Measurements from ENCODE around the gene BOC.

The BOC gene

GRCh38 chr3:113295463-113295862, 84.1 kb downstream of the BOC start:
- DNase-seq, result no peak

- DNase-seq, result no peak
These were observed 85.9 kb downstream of the BOC start for GRCh38 chr3:113297287-113297686.

- DNase-seq, result no peak
These were observed 86.5 kb downstream of the BOC start for GRCh38 chr3:113297841-113298240.

- DNase-seq, result no peak
These were observed 89.2 kb downstream of the BOC start for GRCh38 chr3:113300596-113300995.

GRCh38 chr3:113304102-113304501, 92.7 kb downstream of the BOC start:
- no peak for DNase-seq

GRCh38 chr3:113304856-113305540, 93.6 kb downstream of the BOC start:
- no peak for DNase-seq

GRCh38 chr3:113310960-113311359, 99.6 kb downstream of the BOC start:
- DNase-seq, result no peak

- no peak for DNase-seq
These were observed 101.1 kb downstream of the BOC start for GRCh38 chr3:113312416-113312815.

GRCh38 chr3:113314923-113315322, 103.6 kb downstream of the BOC start:
- DNase-seq, result no peak

GRCh38 chr3:113329757-113330156, 118.4 kb downstream of the BOC start:
- DNase-seq, result no peak

- DNase-seq, result no peak
These were observed 119.4 kb downstream of the BOC start for GRCh38 chr3:113330742-113331141.

GRCh38 chr3:113331187-113331586, 119.8 kb downstream of the BOC start:
- DNase-seq, result no peak
